NCI-H1436 treated with DMSO at 0.1 percent for 48 hours (cell line): ENCODE data around the gene LPCAT1.

Source experiments
- DNase-seq: peaks from one replicate; lab custom pipeline; 2025; lab: John Stamatoyannopoulos, UW

The LPCAT1 gene

GRCh38 chr5:1443991-1444360 is 79.8 kb downstream of the LPCAT1 start:
- DNase-seq, result no peak

- DNase-seq, result no peak
These were observed 80.6 kb downstream of the LPCAT1 start for GRCh38 chr5:1443171-1443570.

GRCh38 chr5:1442222-1443145 is 81.3 kb downstream of the LPCAT1 start:
- no peak for DNase-seq

- no peak for DNase-seq
These were observed 82.4 kb downstream of the LPCAT1 start for GRCh38 chr5:1441166-1441865.

- no peak for DNase-seq
These were observed 83.7 kb downstream of the LPCAT1 start for GRCh38 chr5:1440098-1440493.

GRCh38 chr5:1439388-1440097 is 84.2 kb downstream of the LPCAT1 start:
- no peak for DNase-seq

- no peak for DNase-seq
These were observed 84.9 kb downstream of the LPCAT1 start for GRCh38 chr5:1438871-1439270.

GRCh38 chr5:1437876-1438559 is 85.7 kb downstream of the LPCAT1 start:
- no peak for DNase-seq

- DNase-seq, result no peak
These were observed 86.4 kb downstream of the LPCAT1 start for GRCh38 chr5:1437226-1437829.

GRCh38 chr5:1436681-1437080 is 87.1 kb downstream of the LPCAT1 start:
- DNase-seq, result no peak

- no peak for DNase-seq
These were observed 87.7 kb downstream of the LPCAT1 start for GRCh38 chr5:1436036-1436435.

GRCh38 chr5:1435369-1435768 is 88.4 kb downstream of the LPCAT1 start:
- no peak for DNase-seq

- DNase-seq, result no peak
These were observed 91.5 kb downstream of the LPCAT1 start for GRCh38 chr5:1432296-1432695.

GRCh38 chr5:1431896-1432295 is 91.9 kb downstream of the LPCAT1 start:
- DNase-seq, result no peak

GRCh38 chr5:1431021-1431811 is 92.5 kb downstream of the LPCAT1 start:
- DNase-seq, result no peak

- no peak for DNase-seq
These were observed 93.5 kb downstream of the LPCAT1 start for GRCh38 chr5:1430121-1430795.

- DNase-seq, result no peak
These were observed 94.3 kb downstream of the LPCAT1 start for GRCh38 chr5:1429496-1429895.

- DNase-seq, result no peak
These were observed 94.7 kb downstream of the LPCAT1 start for GRCh38 chr5:1429066-1429465.

GRCh38 chr5:1428107-1428506 is 95.7 kb downstream of the LPCAT1 start:
- DNase-seq, result no peak

- no peak for DNase-seq
These were observed 99.0 kb downstream of the LPCAT1 start for GRCh38 chr5:1424716-1425115.
